Dendritic cell treated with granulocyte-macrophage colony-stimulating factor and Interleukin-4, amounts not matched to agents 40 ng/mL and 50 ng/mL, for 4 days (primary cell): Measurements from ENCODE around the gene SPINT4.
"Not testable (repeated sequence)": the region's sequence is repeated elsewhere in the genome, so short reads cannot be mapped to it uniquely, and the experiment has no call there.

Experiments
- H3K27ac Mint-ChIP-seq: one replicate; pipeline ENCODE4 v1.8.0; 2022; ENCODE audit warnings: mild to moderate bottlenecking, mixed read lengths
- H3K27me3 Mint-ChIP-seq: one replicate; pipeline ENCODE4 v1.8.0; 2022; ENCODE audit warnings: mild to moderate bottlenecking, mixed read lengths
- H3K36me3 Mint-ChIP-seq: one replicate; pipeline ENCODE4 v1.8.0; 2022; ENCODE audit warnings: low read depth, mixed read lengths
- H3K4me1 Mint-ChIP-seq: one replicate; pipeline ENCODE4 v1.8.0; 2022; ENCODE audit warnings: low read depth, mixed read lengths
- H3K4me3 Mint-ChIP-seq: one replicate; pipeline ENCODE4 v1.8.0; 2022; ENCODE audit warnings: mild to moderate bottlenecking, moderate library complexity, mixed read lengths
- H3K9me3 Mint-ChIP-seq: one replicate; pipeline ENCODE4 v1.8.0; 2022; ENCODE audit warnings: mixed read lengths
- intact Hi-C: fragments of 100-400 bp; cut with micrococcal nuclease; formaldehyde crosslinking; loops from one replicate; pipeline ENCODE4 v1.15.0; 2022

SPINT4 gene

DNA sequence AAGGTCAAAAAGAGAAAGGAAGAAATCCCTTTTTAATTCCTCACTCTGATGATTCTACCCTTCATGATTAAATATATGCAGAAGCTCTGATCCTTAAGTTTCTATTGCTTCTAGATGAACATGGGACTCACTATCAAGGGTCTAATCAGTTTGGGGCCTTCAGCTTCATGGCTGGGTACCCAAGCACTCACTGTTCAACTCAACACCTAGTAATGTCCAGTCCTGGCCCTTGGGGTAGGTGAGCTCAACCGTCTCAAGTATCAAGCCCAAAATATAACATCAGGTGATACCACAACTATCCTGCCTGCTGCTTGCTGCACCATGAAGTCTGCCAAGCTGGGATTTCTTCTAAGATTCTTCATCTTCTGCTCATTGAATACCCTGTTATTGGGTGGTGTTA lies at the start of gene SPINT4:
SPINT4 (plus strand) TSS at position 301 of the 400 bp plus-strand sequence; CDS start at position 322, 21 bp downstream.
- intact Hi-C loops, result no loop called here
- H3K4me1 Mint-ChIP-seq, result no peaks in the 10 kb centered on the region
- no peaks in the 10 kb centered on the region for H3K9me3 Mint-ChIP-seq
- H3K27ac Mint-ChIP-seq, result no peak within 1 kb of the TSS
- peaks cover 22% of the 10 kb centered on the region for H3K27me3 Mint-ChIP-seq
- no peak within 1 kb of the TSS for H3K4me3 Mint-ChIP-seq
- H3K36me3 Mint-ChIP-seq, result no peaks in the 10 kb centered on the region

- H3K9me3 Mint-ChIP-seq, result no peaks in the 10 kb centered on the region
These were observed 49.4 kb upstream of the SPINT4 start for GRCh38 chr20:45672765-45673164.

GRCh38 chr20:45679650-45680049 lies 42.5 kb upstream of the SPINT4 start:
- Mint-ChIP-seq H3K4me3 (no peak overlapping the region), H3K27me3 (peaks cover 4% of the 10 kb centered on the region), H3K27ac (no peak overlapping the region), H3K36me3 (no peaks in the 10 kb centered on the region), H3K4me1 (no peaks in the 10 kb centered on the region), H3K9me3 (peaks cover 23% of the 10 kb centered on the region)
- intact Hi-C loops, result no loop called here

More at GRCh38 chr20:45672765-45673164, 49.4 kb upstream of the SPINT4 start:
- Mint-ChIP-seq H3K36me3 (no peaks in the 10 kb centered on the region), H3K27me3 (peaks cover 24% of the 10 kb centered on the region), H3K4me1 (no peaks in the 10 kb centered on the region), H3K27ac (no peak overlapping the region), H3K4me3 (no peak overlapping the region)
- intact Hi-C loops, result no loop called here

- no peaks in the 10 kb centered on the region for H3K36me3 Mint-ChIP-seq
- H3K27me3 Mint-ChIP-seq, result peaks cover 6% of the 10 kb centered on the region
- intact Hi-C loops, result no loop called here
- H3K4me3 Mint-ChIP-seq, result no peak overlapping the region
- H3K4me1 Mint-ChIP-seq, result no peaks in the 10 kb centered on the region
- H3K27ac Mint-ChIP-seq, result no peak overlapping the region
- H3K9me3 Mint-ChIP-seq, result no peaks in the 10 kb centered on the region
These were observed 36.3 kb upstream of the SPINT4 start for GRCh38 chr20:45685896-45686295.

DNA sequence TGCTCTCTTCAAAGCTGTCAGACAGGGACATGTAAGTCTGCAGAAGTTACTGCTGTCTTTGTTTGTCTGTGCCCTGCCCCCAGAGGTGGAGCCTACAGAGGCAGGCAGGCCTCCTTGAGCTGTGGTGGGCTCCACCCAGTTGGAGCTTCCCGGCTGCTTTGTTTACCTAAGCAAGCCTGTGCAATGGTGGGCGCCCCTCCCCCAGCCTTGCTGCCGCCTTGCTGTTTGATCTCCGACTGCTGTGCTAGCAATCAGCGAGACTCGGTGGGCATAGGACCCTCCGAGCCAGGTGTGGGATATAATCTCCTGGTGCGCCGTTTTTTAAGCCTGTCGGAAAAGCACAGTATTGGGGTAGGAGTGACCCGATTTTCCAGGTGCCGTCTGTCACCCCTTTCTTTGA lies 28.8 kb upstream of the SPINT4 start:
- H3K4me3 Mint-ChIP-seq, intact Hi-C loops, H3K4me1 Mint-ChIP-seq, H3K27me3 Mint-ChIP-seq, H3K9me3 Mint-ChIP-seq, H3K36me3 Mint-ChIP-seq, H3K27ac Mint-ChIP-seq: not testable (repeated sequence)

GRCh38 chr20:45695496-45695895 lies 26.7 kb upstream of the SPINT4 start:
- Mint-ChIP-seq H3K4me1 (no peaks in the 10 kb centered on the region), H3K9me3 (no peaks in the 10 kb centered on the region), H3K36me3 (no peaks in the 10 kb centered on the region), H3K4me3 (no peak overlapping the region), H3K27ac (no peak overlapping the region), H3K27me3 (peaks cover 8% of the 10 kb centered on the region)
- intact Hi-C loops, result no loop called here

- H3K36me3 Mint-ChIP-seq, result no peaks in the 10 kb centered on the region
- H3K27me3 Mint-ChIP-seq, result peaks cover 14% of the 10 kb centered on the region
- H3K4me1 Mint-ChIP-seq, result peaks cover 11% of the 10 kb centered on the region
- no peaks in the 10 kb centered on the region for H3K9me3 Mint-ChIP-seq
- no peak overlapping the region for H3K4me3 Mint-ChIP-seq
- intact Hi-C loops, result no loop called here
- no peak overlapping the region for H3K27ac Mint-ChIP-seq
These were observed 21.0 kb upstream of the SPINT4 start for GRCh38 chr20:45701104-45701503.

DNA sequence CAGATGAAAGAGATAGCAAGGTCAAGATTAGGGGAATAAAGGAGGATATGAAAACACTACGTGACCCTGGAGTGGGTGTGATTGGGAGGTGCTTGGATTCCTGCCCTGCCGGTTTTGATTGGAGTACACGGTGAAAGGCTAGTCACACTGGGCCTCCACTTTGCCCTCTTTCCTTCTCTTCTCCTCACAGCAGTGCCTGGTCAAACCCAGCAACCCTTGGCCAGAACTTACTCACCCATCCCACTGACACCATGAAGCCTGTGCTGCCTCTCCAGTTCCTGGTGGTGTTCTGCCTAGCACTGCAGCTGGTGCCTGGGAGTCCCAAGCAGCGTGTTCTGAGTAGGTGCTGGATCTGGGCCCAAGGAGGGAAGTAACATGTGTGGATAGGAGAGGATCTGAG lies 20.3 kb upstream of the SPINT4 start, which contains the start of gene WFDC13:
WFDC13 (plus strand) TSS at position 166 of the 400 bp plus-strand sequence; CDS start at position 252, 86 bp downstream.
- Mint-ChIP-seq H3K4me1 (peaks cover 11% of the 10 kb centered on the region), H3K36me3 (no peaks in the 10 kb centered on the region), H3K27ac (no peak within 1 kb of the TSS), H3K9me3 (no peaks in the 10 kb centered on the region), H3K4me3 (no peak within 1 kb of the TSS), H3K27me3 (peaks cover 15% of the 10 kb centered on the region)
- intact Hi-C loops, result no loop called here

DNA sequence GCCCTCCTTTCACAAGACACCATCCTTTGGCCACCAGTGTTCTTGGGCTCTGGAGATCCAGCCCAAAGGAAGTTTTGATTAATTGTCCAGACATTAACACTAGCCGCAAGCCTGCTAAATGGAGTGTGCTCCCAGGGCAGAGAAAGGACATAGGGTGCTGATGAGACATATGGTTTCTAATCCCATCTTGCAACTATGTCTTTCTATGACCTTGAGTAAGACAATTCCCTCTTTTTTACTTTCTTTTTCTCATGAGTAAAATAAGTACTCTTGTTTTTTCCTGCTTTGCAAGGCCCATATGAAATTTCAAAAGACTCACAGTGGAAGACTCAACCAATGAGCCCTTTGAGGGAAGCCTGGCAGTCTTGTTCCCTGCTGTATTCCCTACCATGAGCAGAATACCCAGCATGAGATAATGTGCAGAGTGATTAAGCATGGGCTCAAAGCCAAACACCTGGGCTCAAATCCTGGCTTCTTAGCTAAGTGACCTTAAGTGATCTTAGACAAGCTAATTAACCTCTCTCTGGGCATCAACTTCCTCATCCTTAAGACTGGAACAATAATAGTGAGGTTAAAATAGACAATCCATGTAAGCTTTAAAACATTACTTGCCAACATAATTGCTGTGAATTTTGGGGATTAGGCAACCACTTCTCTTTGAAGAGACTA lies 17.0 kb upstream of the SPINT4 start, which contains the start of gene WFDC10B:
WFDC10B (minus strand) TSS at position 51 of the 669 bp plus-strand sequence. CDS start 19,027 bp downstream, outside the sequence.
- peaks cover 17% of the 10 kb centered on the region for H3K27me3 Mint-ChIP-seq

DNA sequence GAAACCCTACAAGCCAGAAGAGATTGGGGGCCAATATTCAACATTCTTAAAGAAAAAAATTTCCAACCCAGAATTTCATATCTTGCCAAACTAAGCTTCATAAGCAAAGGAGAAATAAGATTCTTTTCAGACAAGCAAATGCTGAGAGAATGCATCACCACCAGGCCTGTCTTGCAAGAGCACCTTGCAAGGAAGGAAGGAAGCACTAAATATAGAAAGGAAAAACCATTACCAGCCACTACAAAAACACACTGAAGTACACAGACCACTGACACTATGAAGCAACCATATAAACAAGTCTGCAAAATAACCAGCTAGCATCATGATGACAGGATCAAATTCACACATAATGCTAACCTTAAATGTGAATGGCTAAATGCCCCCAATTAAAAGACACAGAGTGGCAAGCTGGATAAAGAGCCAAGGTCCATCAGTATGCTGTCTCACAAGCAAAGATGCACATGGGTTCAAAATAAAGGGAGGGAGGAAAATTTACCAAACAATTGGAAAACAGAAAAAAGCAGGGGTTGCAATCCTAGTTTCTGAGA lies 5.9 kb upstream of the SPINT4 start:
- peaks cover 18% of the 10 kb centered on the region for H3K27me3 Mint-ChIP-seq
- H3K4me3 Mint-ChIP-seq, H3K36me3 Mint-ChIP-seq, H3K4me1 Mint-ChIP-seq, H3K27ac Mint-ChIP-seq, intact Hi-C loops, H3K9me3 Mint-ChIP-seq: not testable (repeated sequence)

More for the DNA sequence above, 17.0 kb upstream of the SPINT4 start, which contains the start of gene WFDC10B:
- H3K4me1 Mint-ChIP-seq, result peaks cover 11% of the 10 kb centered on the region
- H3K9me3 Mint-ChIP-seq, result no peaks in the 10 kb centered on the region
- H3K27ac Mint-ChIP-seq, result no peak within 1 kb of the TSS
- H3K4me3 Mint-ChIP-seq, result no peak within 1 kb of the TSS
- intact Hi-C loops, result no loop called here
- H3K36me3 Mint-ChIP-seq, result no peaks in the 10 kb centered on the region

- Mint-ChIP-seq H3K27ac (no peak overlapping the region), H3K4me3 (no peak overlapping the region), H3K27me3 (peaks cover 17% of the 10 kb centered on the region), H3K9me3 (no peaks in the 10 kb centered on the region), H3K36me3 (no peaks in the 10 kb centered on the region), H3K4me1 (no peaks in the 10 kb centered on the region)
- intact Hi-C loops, result no loop called here
These were observed 3.0 kb downstream of the SPINT4 start for GRCh38 chr20:45725134-45725533.

DNA sequence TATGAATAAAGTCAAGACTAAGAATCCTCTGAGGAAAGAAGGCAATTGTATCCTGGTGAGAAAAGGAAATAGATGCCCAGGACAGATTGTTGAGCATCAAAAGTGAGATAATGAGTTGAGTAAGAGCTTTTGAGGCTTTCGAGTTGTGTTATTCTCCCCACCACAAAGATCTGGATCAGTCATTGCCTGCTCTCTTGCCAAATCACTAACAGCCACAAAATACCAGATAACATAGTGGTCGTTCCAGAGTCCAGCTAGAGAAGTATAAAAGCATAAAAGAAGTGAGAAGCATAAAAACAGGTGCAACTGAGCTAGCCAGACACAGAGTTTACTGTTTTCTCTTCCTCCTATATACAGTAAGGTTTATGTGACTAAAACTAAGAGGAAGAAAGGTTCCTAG lies 4.9 kb downstream of the SPINT4 start:
- Mint-ChIP-seq H3K36me3 (no peaks in the 10 kb centered on the region), H3K4me3 (no peak overlapping the region), H3K4me1 (no peaks in the 10 kb centered on the region), H3K9me3 (peaks cover 16% of the 10 kb centered on the region), H3K27me3 (peaks cover 17% of the 10 kb centered on the region), H3K27ac (no peak overlapping the region)
- intact Hi-C loops, result no loop called here

DNA sequence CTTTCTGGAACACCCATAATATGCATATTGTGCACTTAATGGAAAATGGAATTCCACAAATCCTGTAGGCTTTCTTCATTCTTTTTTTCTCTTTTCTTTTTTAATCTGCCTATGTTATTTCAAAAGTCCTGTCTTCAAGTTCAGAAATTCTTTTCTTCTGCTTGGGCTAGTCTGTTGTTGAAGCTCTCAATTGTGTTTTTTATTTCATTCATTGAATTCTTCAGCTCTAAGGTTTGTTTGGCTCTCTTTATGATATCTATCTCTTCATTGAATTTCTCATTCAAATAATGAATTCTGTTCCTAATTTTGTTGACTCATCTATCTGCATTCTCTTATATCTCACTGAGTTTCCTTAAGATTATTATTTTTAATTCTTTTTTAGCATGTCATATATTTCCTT lies 10.1 kb downstream of the SPINT4 start:
- intact Hi-C loops, result no loop called here
- Mint-ChIP-seq H3K4me3 (no peak overlapping the region), H3K27me3 (peaks cover 7% of the 10 kb centered on the region), H3K9me3 (peaks cover 32% of the 10 kb centered on the region), H3K27ac (no peak overlapping the region), H3K4me1 (no peaks in the 10 kb centered on the region), H3K36me3 (no peaks in the 10 kb centered on the region)

DNA sequence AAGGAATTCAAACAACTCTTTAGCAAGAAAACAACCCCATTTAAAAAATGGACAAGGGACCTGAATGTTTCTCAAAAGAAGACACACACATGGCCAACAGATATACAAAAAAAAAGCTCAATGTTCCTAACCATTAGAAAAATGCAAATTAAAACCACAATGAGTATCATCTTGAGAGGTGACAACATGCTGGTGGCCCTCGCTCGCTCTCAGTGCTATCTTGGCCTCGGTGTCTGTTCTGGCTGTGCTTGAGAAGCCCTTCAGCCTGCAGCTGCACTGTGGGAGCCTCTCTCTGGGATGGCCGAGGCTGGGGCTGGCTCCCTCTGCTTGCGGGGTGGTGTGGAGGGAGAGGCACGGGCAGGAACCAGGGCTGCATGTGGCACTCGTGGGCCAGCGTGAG lies 13.4 kb downstream of the SPINT4 start:
- Mint-ChIP-seq H3K27ac (no peak overlapping the region), H3K4me1 (no peaks in the 10 kb centered on the region), H3K4me3 (no peak overlapping the region), H3K36me3 (no peaks in the 10 kb centered on the region), H3K27me3 (peaks cover 3% of the 10 kb centered on the region), H3K9me3 (peaks cover 31% of the 10 kb centered on the region)
- intact Hi-C loops, result no loop called here

GRCh38 chr20:45735988-45736387 lies 13.8 kb downstream of the SPINT4 start:
- Mint-ChIP-seq H3K27ac (no peak overlapping the region), H3K9me3 (peaks cover 27% of the 10 kb centered on the region), H3K4me1 (no peaks in the 10 kb centered on the region), H3K36me3 (no peaks in the 10 kb centered on the region), H3K4me3 (no peak overlapping the region), H3K27me3 (peaks cover 6% of the 10 kb centered on the region)
- intact Hi-C loops, result no loop called here
